NCI-H345 (cell line): ENCODE data around the gene FGD4.
A peak's percentile ranks its signal among the peaks of the same experiment; 100 is the strongest.

ENCODE experiments used
- DNase-seq: peaks from one replicate; lab custom pipeline; 2025; lab: John Stamatoyannopoulos, UW

Gene FGD4

GRCh38 chr12:32606443-32606842 lies 207.1 kb downstream of the FGD4 start:
- DNase-seq = no peak

GRCh38 chr12:32609966-32610365 lies 210.6 kb downstream of the FGD4 start:
- no peak for DNase-seq

GRCh38 chr12:32611986-32612385 lies 212.6 kb downstream of the FGD4 start:
- no peak for DNase-seq

- DNase-seq = no peak
These were observed 213.6 kb downstream of the FGD4 start for GRCh38 chr12:32612658-32613614.

GRCh38 chr12:32615441-32615840 lies 216.1 kb downstream of the FGD4 start:
- no peak for DNase-seq

GRCh38 chr12:32617534-32617933 lies 218.2 kb downstream of the FGD4 start:
- no peak for DNase-seq

- DNase-seq = no peak
These were observed 218.8 kb downstream of the FGD4 start for GRCh38 chr12:32618115-32618514.

- DNase-seq = no peak
These were observed 228.6 kb downstream of the FGD4 start for GRCh38 chr12:32627976-32628375.

- no peak for DNase-seq
These were observed 242.0 kb downstream of the FGD4 start for GRCh38 chr12:32641287-32641901.

- no peak for DNase-seq
These were observed 245.1 kb downstream of the FGD4 start for GRCh38 chr12:32644431-32644830.

- no peak for DNase-seq
These were observed 247.9 kb downstream of the FGD4 start for GRCh38 chr12:32647275-32647674.

- no peak for DNase-seq
These were observed 251.2 kb downstream of the FGD4 start for GRCh38 chr12:32650508-32650907.

- DNase-seq = no peak
These were observed 252.0 kb downstream of the FGD4 start for GRCh38 chr12:32651151-32651955.

- DNase-seq = no peak
These were observed 252.5 kb downstream of the FGD4 start for GRCh38 chr12:32651956-32652210.

- no peak for DNase-seq
These were observed 260.6 kb downstream of the FGD4 start for GRCh38 chr12:32659908-32660440.

GRCh38 chr12:32661706-32662105 lies 262.3 kb downstream of the FGD4 start:
- DNase-seq = no peak

- DNase-seq = no peak
These were observed 263.3 kb downstream of the FGD4 start for GRCh38 chr12:32662665-32663064.

- DNase-seq = no peak
These were observed 266.7 kb downstream of the FGD4 start for GRCh38 chr12:32666018-32666417.

- no peak for DNase-seq
These were observed 270.2 kb downstream of the FGD4 start for GRCh38 chr12:32669584-32669983.

- DNase-seq = peak; percentile 69
These were observed 272.8 kb downstream of the FGD4 start for GRCh38 chr12:32671930-32672780.

- peak; percentile 98 for DNase-seq
These were observed 279.9 kb downstream of the FGD4 start, which contains the start of gene DNM1L for GRCh38 chr12:32679091-32679919. Gene DNM1L, plus strand, starts transcription at chr12:32679301. Its CDS starts 63 bp downstream, at chr12:32679364.
